Kidney (tissue), 14 donors: ENCODE measurements around the gene IL11. TPM values are rescaled to one million over a fixed set of nuclear protein-coding genes. Genes with fewer than 3 reads are reported as not detected.

ENCODE experiments used
- DNase-seq, 5 donors: peaks; one replicate each; pipeline ENCODE4 v3.0.0-alpha.2; 2013 to 2020
- FAIRE-seq: peaks from 2 replicates; lab custom pipeline; 2012; peaks lifted over from hg19 to GRCh38; lab: Jason Lieb, UNC
- H3K27ac ChIP-seq, 2 donors: one replicate each; pipeline ENCODE4 v1.7.0; 2013; ENCODE audit warnings: low read depth in 2 of 2, low read length in 2 of 2, inconsistent platforms in 1 of 2
- H3K27me3 ChIP-seq: one replicate; pipeline ENCODE4 v1.7.1; 2013; ENCODE audit warnings: low read length, inconsistent platforms; ENCODE audit not compliant: control insufficient read depth, insufficient read depth
- H3K36me3 ChIP-seq, 3 donors: one replicate each; pipeline versions ENCODE4 v1.7.0 to v1.7.1; 2013; ENCODE audit warnings: low read length in 3 of 3, control low read depth in 1 of 3, inconsistent platforms in 1 of 3; ENCODE audit not compliant: insufficient read depth in 3 of 3, control insufficient read depth in 2 of 3
- H3K4me1 ChIP-seq, 3 donors: one replicate each; pipeline versions ENCODE4 v1.7.0 to v1.7.1; 2013; ENCODE audit warnings: low read length in 3 of 3, inconsistent platforms in 1 of 3, low read depth in 1 of 3; ENCODE audit not compliant: control insufficient read depth in 2 of 3, insufficient read depth in 2 of 3
- H3K4me3 ChIP-seq, 3 donors: one replicate each; pipeline versions ENCODE4 v1.7.0 to v1.8.1; 2013; ENCODE audit warnings: low read length in 3 of 3, control low read depth in 1 of 3, inconsistent platforms in 1 of 3
- H3K9ac ChIP-seq, 3 donors: one replicate each; pipeline versions ENCODE4 v1.7.0 to v1.7.1; 2013; ENCODE audit warnings: low read length in 3 of 3, control low read depth in 1 of 3, inconsistent platforms in 1 of 3
- H3K9me3 ChIP-seq, 3 donors: one replicate each; pipeline versions ENCODE4 v1.7.0 to v1.7.1; 2013; ENCODE audit warnings: low read length in 3 of 3, control low read depth in 1 of 3, inconsistent platforms in 1 of 3; ENCODE audit not compliant: control insufficient read depth in 2 of 3, insufficient read depth in 1 of 3
- intact Hi-C: fragments of 100-400 bp; cut with DNase I; formaldehyde crosslinking; loops from one replicate; pipeline ENCODE4 v1.11.1; 2022
- polyA plus RNA-seq: library from polyadenylated mRNA; stranded (reverse); fragments of 350-450 nt; fragmentation: Illumina TruSeq; extraction: RNeasy Lipid Tissue Mini Kit (QIAGEN cat#74804); gene quantifications from one replicate; pipeline ENCODE4 v1.2.3, GENCODE V29; 2014; ENCODE audit warnings: low read depth, low replicate concordance; ENCODE audit not compliant: insufficient read depth
- total RNA-seq: library from RNA; stranded (reverse); fragmentation: NEBNext Ultra II Directional; extraction: Animal tissue kit (Norgen Biotek cat#: 25700); gene quantifications from one replicate; pipeline ENCODE4 v1.2.1, GENCODE V29; 2021
- TF ChIP-seq, protein P1 (sequence below): IDR thresholded peaks from 3 replicates; pipeline ENCODE4 v1.5.1; 2012; ENCODE audit warnings: mild to moderate bottlenecking, moderate library complexity, borderline replicate concordance; ENCODE audit not compliant: insufficient read depth; ENCODE audit errors: extremely low read depth
- donor health status: control.
- donor health status: control.
- donor health status: control.
- donor health status: control.
- donor health status: control.
- donor health status: DM: yes; HTN: yes; CAD: no.
- donor health status: Normal renal cell carcinoma (clear cell type).

Gene IL11
- total and polyA plus RNA-seq, 2 donors from 2014 or later, result 0.37 to 0.47 TPM

- no peak overlapping the region for H3K27ac ChIP-seq
- H3K36me3 ChIP-seq, result peaks cover 0 to 16% (median 11%) of the 10 kb centered on the region in 3 donors
- no peak for DNase-seq
- TF ChIP-seq, protein P1, sequence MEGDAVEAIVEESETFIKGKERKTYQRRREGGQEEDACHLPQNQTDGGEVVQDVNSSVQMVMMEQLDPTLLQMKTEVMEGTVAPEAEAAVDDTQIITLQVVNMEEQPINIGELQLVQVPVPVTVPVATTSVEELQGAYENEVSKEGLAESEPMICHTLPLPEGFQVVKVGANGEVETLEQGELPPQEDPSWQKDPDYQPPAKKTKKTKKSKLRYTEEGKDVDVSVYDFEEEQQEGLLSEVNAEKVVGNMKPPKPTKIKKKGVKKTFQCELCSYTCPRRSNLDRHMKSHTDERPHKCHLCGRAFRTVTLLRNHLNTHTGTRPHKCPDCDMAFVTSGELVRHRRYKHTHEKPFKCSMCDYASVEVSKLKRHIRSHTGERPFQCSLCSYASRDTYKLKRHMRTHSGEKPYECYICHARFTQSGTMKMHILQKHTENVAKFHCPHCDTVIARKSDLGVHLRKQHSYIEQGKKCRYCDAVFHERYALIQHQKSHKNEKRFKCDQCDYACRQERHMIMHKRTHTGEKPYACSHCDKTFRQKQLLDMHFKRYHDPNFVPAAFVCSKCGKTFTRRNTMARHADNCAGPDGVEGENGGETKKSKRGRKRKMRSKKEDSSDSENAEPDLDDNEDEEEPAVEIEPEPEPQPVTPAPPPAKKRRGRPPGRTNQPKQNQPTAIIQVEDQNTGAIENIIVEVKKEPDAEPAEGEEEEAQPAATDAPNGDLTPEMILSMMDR, result no peak
- no peak overlapping the region for H3K4me3 ChIP-seq
- H3K4me1 ChIP-seq, result no peaks in the 10 kb centered on the region
- no peak for FAIRE-seq
- no peak overlapping the region for H3K9ac ChIP-seq
- intact Hi-C loops, result no loop called here
- H3K27me3 ChIP-seq, result no peaks in the 10 kb centered on the region
- no peaks in the 10 kb centered on the region for H3K9me3 ChIP-seq
Measured at GRCh38 chr19:55400281-55401087, 30.2 kb upstream of the IL11 start.

DNA sequence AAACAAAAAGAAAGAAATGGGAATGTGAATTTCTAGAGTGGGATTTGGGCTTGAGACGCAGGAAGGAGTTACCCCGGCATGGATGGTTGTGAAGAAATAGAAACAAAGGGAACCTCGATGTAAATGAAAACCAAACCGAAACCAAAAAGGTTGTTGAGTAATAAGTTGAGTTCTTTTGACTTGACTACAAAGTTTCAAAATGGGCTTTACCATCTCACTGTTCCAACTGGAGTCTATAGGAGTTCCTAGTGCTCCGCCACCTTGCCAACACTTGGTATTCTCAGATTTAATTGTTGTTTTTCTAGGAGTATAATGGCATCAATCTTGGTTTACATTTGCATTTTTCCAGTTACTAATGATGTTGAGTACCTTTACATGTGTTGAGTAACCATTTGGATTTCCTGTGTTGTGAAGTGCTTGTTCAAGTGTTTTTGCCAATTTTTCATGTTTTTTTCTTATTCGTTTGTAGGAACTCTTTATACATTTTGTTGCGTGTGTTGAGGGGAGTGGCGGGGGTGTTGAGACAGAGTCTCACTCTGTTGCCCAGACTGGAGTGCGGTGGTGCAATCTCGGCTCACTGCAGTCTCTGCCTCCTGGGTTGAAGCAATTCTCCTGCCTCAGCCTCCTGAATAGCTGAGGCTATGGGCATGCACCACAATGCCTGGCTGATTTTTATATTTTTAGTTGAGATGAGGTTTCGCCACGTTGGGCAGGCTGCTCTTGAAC, 28.1 kb upstream of the IL11 start:
- H3K4me3 ChIP-seq, result no peak overlapping the region
- intact Hi-C loops, result no loop called here
- no peak for DNase-seq
- no peaks in the 10 kb centered on the region for H3K9me3 ChIP-seq
- H3K36me3 ChIP-seq, result peaks cover 0 to 14% (median 10%) of the 10 kb centered on the region in 3 donors
- H3K27me3 ChIP-seq, result no peaks in the 10 kb centered on the region
- no peaks in the 10 kb centered on the region for H3K4me1 ChIP-seq
- FAIRE-seq, result no peak
- no peak overlapping the region for H3K9ac ChIP-seq
- TF ChIP-seq, protein P1, result no peak
- H3K27ac ChIP-seq, result no peak overlapping the region

DNA sequence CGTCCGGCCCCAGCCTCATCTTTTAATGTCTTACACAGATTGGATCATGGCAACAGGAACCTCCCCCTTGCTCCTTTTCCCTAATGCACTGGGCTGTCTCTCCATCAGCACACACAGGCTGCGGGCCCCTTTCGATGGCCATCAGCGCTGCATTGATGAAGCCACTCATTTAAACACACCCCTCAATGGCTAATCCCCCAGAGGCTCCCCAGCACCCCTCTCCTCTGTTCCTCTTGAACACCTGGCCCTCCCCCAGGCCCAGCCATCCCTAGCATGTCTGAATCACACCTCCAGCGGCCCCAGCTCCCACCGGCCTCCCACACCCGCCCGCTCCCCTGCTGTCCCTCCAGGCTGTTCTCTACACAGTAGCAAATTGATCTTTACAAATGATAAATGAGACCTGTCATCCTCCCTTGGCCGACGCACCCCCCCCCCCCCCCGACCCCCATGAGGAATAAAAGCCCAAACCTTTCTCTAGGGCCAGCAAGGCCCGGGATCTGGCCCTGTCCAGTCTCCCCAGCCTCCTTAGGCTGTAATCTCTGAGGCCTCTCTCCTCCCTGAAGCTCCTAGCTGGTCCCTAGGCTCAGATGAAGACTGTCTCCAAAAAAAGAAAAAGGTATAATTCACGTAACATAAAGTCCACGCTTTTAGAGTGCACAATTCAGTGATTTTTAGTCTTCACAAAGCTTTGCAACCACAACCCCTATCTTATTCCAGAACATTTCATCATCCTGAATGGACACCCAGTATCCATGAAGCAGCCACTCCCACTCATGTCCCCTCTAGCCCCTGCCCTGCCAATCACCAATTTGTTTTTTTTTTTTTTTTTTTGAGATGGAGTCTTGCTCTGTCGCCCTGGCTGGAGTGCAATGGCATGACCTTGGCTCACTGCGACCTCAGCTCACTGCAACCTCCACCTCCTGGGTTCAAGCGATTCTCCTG, 22.8 kb upstream of the IL11 start:
- intact Hi-C loops, result no loop called here
- no peak overlapping the region for H3K9ac ChIP-seq
- peaks cover 0 to 17% (median 5%) of the 10 kb centered on the region in 3 donors for H3K4me1 ChIP-seq
- no peaks in the 10 kb centered on the region for H3K9me3 ChIP-seq
- no peaks in the 10 kb centered on the region for H3K27me3 ChIP-seq
- H3K27ac ChIP-seq, result no peak overlapping the region
- no peak overlapping the region for H3K4me3 ChIP-seq
- FAIRE-seq (no peak), DNase-seq (peak in 1 of 5 donors; percentile 51)
- TF ChIP-seq, protein P1, result no peak
- peaks cover 2 to 15% (median 7%) of the 10 kb centered on the region in 3 donors for H3K36me3 ChIP-seq
